OCI-LY3 (cell line): ENCODE results near the gene C1orf105.

Experiments used
- CTCF ChIP-seq: fragments of 200-600, 300-600 bp; sonication (generic); IDR thresholded peaks from 2 replicates; pipeline ENCODE4 v1.5.1; 2014; ENCODE audit warnings: antibody characterized with exemption, low read length, low read depth
- EZH2phosphoT487 ChIP-seq: fragments of 200-600 bp; shearing (Covaris generic); IDR thresholded peaks from 2 replicates; pipeline ENCODE4 v1.6.1; 2018; ENCODE audit warnings: antibody characterized with exemption, mixed run types, low read depth

GRCh38 chr1:172498857-172499256 lies 78.4 kb downstream of the C1orf105 start:
- TF ChIP-seq CTCF (no peak), EZH2phosphoT487 (no peak)
